Retinal pigment epithelial cell (primary cell): ENCODE measurements around the gene CLTB.

Experiments
- DNase-seq: peaks from one replicate; pipeline ENCODE4 v3.0.0-alpha.2; 2010; ENCODE audit warnings: low read depth
- H3K4me3 ChIP-seq: 2 replicates; pipeline ENCODE4 v1.5.1; 2011; ENCODE audit warnings: mild to moderate bottlenecking, low read length, control low read depth, moderate library complexity
- CTCF ChIP-seq: conservative IDR thresholded peaks from 2 replicates; pipeline ENCODE4 v1.5.1; 2011; ENCODE audit warnings: low read depth, low read length, control low read depth, inconsistent platforms

The CLTB gene

GRCh38 chr5:176360894-176361436 is 55.4 kb downstream of the CLTB start:
- H3K4me3 ChIP-seq = peak overlapping the region; percentile 94
- TF ChIP-seq CTCF = no peak
- DNase-seq = no peak

- H3K4me3 ChIP-seq = no peak overlapping the region
- no peak for TF ChIP-seq CTCF
- no peak for DNase-seq
Measured at GRCh38 chr5:176359658-176360057, 56.7 kb downstream of the CLTB start.

- H3K4me3 ChIP-seq = no peak overlapping the region
- no peak for DNase-seq
- no peak for TF ChIP-seq CTCF
Measured at GRCh38 chr5:176356179-176356566, 60.2 kb downstream of the CLTB start.

GRCh38 chr5:176355400-176356178 is 60.8 kb downstream of the CLTB start:
- DNase-seq = no peak
- TF ChIP-seq CTCF = peak; percentile 18
- no peak overlapping the region for H3K4me3 ChIP-seq

GRCh38 chr5:176353533-176353932 is 62.8 kb downstream of the CLTB start:
- TF ChIP-seq CTCF = no peak
- H3K4me3 ChIP-seq = no peak overlapping the region
- no peak for DNase-seq

GRCh38 chr5:176352116-176352878 is 64.0 kb downstream of the CLTB start:
- no peak for TF ChIP-seq CTCF
- no peak for DNase-seq
- H3K4me3 ChIP-seq = no peak overlapping the region

GRCh38 chr5:176350416-176350815 is 65.9 kb downstream of the CLTB start:
- no peak for TF ChIP-seq CTCF
- no peak for DNase-seq
- no peak overlapping the region for H3K4me3 ChIP-seq
